ENCODE measurements around the gene RNF157. TPM values are rescaled to one million over a fixed set of nuclear protein-coding genes. Genes with fewer than 3 reads are reported as not detected.

RNF157 gene
- total RNA-seq, 1 experiment from 2014 or later: 11.2 TPM

DNA sequence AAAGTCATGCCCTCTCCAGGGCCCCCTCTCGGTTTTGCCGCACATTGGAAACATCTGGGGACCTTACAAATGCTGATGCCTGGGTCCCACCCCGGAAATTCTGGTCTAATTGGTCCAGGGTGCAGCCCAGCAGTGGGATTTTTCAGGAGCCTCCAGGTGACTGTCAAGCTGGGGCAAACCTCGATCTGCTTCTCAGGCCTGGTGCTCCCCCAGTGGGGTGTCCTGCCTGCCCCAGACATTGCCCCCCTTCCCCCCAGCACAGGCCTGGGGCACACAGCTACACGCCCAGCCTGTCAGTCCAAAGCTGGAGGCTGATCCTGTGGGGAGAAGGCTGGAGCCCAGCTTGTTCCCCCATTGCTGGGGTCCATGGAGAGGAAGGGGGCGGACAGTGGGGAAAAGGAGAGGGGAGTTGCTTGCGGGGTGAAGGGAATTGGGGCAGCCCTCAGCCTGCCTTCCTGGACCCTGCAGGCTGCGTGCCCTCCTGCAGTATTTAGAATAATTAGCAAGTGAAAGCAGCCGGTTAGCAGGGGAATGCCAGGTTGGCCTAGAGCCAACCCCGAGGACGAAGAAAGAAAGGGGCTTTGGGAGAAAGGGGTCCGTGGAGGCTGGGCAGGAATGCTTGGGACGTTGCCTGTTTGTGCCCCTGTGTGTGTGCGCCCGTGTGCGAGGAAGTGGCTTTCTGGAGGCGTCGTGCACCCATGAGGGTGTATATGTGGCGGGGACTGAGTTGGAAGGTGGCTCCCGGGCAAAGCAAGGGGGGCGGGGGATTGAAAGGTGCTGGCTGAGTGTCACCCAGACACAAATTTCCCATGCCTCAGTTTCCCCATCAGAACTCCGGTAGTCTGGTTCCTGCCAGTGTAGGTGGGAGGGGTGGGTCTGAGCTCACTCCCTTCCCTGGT lies 105.1 kb downstream of the RNF157 start (continued):
- TF ChIP-seq, protein P1, sequence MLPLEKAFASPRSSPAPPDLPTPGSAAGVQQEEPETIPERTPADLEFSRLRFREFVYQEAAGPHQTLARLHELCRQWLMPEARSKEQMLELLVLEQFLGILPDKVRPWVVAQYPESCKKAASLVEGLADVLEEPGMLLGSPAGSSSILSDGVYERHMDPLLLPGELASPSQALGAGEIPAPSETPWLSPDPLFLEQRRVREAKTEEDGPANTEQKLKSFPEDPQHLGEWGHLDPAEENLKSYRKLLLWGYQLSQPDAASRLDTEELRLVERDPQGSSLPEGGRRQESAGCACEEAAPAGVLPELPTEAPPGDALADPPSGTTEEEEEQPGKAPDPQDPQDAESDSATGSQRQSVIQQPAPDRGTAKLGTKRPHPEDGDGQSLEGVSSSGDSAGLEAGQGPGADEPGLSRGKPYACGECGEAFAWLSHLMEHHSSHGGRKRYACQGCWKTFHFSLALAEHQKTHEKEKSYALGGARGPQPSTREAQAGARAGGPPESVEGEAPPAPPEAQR (CRISPR knock-in tag; IDR thresholded peaks at IDR 0.05): no peak
- TF ChIP-seq, protein P2, sequence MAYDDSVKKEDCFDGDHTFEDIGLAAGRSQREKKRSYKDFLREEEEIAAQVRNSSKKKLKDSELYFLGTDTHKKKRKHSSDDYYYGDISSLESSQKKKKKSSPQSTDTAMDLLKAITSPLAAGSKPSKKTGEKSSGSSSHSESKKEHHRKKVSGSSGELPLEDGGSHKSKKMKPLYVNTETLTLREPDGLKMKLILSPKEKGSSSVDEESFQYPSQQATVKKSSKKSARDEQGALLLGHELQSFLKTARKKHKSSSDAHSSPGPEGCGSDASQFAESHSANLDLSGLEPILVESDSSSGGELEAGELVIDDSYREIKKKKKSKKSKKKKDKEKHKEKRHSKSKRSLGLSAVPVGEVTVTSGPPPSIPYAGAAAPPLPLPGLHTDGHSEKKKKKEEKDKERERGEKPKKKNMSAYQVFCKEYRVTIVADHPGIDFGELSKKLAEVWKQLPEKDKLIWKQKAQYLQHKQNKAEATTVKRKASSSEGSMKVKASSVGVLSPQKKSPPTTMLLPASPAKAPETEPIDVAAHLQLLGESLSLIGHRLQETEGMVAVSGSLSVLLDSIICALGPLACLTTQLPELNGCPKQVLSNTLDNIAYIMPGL (CRISPR knock-in tag; IDR thresholded peaks at IDR 0.05): no peak
- TF ChIP-seq ELF4 (CRISPR knock-in tag; IDR thresholded peaks at IDR 0.05; ENCODE audit: low read depth): no peak
- TF ChIP-seq, protein P3, sequence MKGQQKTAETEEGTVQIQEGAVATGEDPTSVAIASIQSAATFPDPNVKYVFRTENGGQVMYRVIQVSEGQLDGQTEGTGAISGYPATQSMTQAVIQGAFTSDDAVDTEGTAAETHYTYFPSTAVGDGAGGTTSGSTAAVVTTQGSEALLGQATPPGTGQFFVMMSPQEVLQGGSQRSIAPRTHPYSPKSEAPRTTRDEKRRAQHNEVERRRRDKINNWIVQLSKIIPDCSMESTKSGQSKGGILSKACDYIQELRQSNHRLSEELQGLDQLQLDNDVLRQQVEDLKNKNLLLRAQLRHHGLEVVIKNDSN (CRISPR knock-in tag; IDR thresholded peaks at IDR 0.05): 0 out of 2 replicates have a peak, but pooled peaks have one; percentile 26
- TF ChIP-seq, protein P4, sequence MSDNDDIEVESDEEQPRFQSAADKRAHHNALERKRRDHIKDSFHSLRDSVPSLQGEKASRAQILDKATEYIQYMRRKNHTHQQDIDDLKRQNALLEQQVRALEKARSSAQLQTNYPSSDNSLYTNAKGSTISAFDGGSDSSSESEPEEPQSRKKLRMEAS (CRISPR knock-in tag; IDR thresholded peaks at IDR 0.05): peak; percentile 63
- no peak for TF ChIP-seq ZNF671 (CRISPR knock-in tag; IDR thresholded peaks at IDR 0.05)
- TF ChIP-seq TEAD1 (CRISPR knock-in tag; IDR thresholded peaks at IDR 0.05): peak; percentile 93
- TF ChIP-seq SP1 (CRISPR knock-in tag; conservative IDR thresholded peaks at IDR 0.05): peak; percentile 74; the same call in 1 of the 2 replicates
- no peak for TF ChIP-seq MYBL2 (CRISPR knock-in tag; IDR thresholded peaks at IDR 0.05)

DNA sequence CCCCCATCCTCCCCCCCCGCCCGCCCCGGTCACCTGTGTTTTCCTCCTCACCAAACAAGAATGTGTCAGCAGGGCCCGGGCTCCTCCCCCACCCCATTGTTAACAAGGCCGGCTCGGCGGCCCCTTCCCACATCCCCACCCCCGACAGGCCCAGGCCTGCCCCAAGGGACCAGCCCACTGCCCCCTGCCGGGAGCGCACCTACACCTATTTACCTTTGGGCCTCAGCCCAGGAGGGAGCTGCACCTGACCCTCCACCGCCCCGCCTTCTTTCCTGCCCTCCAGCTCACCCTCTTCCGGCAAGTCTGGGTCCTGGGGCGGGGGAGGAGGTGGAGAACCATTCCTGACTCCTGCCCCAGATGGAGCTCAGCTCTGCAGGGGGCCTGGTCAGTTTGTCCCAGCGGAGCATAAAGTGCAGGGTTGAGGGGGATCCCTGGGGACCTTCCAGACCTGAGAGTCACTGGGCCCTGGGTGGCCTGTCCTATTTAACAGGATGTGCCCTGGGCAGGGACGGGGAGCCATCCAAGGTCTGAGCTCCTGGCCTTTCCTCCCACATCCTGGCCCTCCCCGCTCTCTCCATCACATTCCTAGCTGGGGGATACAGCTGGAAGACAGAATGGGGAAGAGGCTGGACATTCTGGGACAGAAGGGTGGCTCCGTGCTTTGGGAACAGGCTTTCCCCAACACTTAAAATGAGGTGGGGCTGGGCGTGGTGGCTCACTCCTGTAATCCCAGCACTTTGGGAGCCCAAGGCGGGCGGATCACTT lies 107.5 kb downstream of the RNF157 start:
- Mint-ChIP-seq H3K36me3 (no peaks in the 10 kb centered on the region), H3K4me3 (peak overlapping the region; percentile 55), H3K4me1 (peaks cover 63% of the 10 kb centered on the region), H3K9me3 (no peaks in the 10 kb centered on the region), H3K27me3 (ENCODE audit: low read depth) (peaks cover 41% of the 10 kb centered on the region), H3K27ac (peak overlapping the region; percentile 71)
- peak; percentile 30 for ATAC-seq
- CTCF ChIA-PET: interaction anchor here (0.6 to 9.7 kb wide), 25 partner anchors 10 to 390 kb away, joined by 3 to 176 read pairs (median 4); partner anchors contain the start of genes ACOX1, FOXJ1, GALR2 and TEN1
- POLR2A ChIA-PET: interaction anchor here (0.6 to 3.9 kb wide), 7 partner anchors 9 to 353 kb away, joined by 3 to 17 read pairs (median 4); partner anchors contain the start of gene FOXJ1
- peak; percentile 83 for DNase-seq (ENCODE audit: low spot score)
- peak; percentile 61 for TF ChIP-seq SP1 (CRISPR knock-in tag; conservative IDR thresholded peaks at IDR 0.05)
- TF ChIP-seq, protein P5, sequence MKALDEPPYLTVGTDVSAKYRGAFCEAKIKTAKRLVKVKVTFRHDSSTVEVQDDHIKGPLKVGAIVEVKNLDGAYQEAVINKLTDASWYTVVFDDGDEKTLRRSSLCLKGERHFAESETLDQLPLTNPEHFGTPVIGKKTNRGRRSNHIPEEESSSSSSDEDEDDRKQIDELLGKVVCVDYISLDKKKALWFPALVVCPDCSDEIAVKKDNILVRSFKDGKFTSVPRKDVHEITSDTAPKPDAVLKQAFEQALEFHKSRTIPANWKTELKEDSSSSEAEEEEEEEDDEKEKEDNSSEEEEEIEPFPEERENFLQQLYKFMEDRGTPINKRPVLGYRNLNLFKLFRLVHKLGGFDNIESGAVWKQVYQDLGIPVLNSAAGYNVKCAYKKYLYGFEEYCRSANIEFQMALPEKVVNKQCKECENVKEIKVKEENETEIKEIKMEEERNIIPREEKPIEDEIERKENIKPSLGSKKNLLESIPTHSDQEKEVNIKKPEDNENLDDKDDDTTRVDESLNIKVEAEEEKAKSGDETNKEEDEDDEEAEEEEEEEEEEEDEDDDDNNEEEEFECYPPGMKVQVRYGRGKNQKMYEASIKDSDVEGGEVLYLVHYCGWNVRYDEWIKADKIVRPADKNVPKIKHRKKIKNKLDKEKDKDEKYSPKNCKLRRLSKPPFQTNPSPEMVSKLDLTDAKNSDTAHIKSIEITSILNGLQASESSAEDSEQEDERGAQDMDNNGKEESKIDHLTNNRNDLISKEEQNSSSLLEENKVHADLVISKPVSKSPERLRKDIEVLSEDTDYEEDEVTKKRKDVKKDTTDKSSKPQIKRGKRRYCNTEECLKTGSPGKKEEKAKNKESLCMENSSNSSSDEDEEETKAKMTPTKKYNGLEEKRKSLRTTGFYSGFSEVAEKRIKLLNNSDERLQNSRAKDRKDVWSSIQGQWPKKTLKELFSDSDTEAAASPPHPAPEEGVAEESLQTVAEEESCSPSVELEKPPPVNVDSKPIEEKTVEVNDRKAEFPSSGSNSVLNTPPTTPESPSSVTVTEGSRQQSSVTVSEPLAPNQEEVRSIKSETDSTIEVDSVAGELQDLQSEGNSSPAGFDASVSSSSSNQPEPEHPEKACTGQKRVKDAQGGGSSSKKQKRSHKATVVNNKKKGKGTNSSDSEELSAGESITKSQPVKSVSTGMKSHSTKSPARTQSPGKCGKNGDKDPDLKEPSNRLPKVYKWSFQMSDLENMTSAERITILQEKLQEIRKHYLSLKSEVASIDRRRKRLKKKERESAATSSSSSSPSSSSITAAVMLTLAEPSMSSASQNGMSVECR (CRISPR knock-in tag; IDR thresholded peaks at IDR 0.05; ENCODE audit: borderline replicate concordance): no peak
- peak; percentile 83 for TF ChIP-seq FOXK1 (CRISPR knock-in tag; IDR thresholded peaks at IDR 0.05)
- TF ChIP-seq, protein P6, sequence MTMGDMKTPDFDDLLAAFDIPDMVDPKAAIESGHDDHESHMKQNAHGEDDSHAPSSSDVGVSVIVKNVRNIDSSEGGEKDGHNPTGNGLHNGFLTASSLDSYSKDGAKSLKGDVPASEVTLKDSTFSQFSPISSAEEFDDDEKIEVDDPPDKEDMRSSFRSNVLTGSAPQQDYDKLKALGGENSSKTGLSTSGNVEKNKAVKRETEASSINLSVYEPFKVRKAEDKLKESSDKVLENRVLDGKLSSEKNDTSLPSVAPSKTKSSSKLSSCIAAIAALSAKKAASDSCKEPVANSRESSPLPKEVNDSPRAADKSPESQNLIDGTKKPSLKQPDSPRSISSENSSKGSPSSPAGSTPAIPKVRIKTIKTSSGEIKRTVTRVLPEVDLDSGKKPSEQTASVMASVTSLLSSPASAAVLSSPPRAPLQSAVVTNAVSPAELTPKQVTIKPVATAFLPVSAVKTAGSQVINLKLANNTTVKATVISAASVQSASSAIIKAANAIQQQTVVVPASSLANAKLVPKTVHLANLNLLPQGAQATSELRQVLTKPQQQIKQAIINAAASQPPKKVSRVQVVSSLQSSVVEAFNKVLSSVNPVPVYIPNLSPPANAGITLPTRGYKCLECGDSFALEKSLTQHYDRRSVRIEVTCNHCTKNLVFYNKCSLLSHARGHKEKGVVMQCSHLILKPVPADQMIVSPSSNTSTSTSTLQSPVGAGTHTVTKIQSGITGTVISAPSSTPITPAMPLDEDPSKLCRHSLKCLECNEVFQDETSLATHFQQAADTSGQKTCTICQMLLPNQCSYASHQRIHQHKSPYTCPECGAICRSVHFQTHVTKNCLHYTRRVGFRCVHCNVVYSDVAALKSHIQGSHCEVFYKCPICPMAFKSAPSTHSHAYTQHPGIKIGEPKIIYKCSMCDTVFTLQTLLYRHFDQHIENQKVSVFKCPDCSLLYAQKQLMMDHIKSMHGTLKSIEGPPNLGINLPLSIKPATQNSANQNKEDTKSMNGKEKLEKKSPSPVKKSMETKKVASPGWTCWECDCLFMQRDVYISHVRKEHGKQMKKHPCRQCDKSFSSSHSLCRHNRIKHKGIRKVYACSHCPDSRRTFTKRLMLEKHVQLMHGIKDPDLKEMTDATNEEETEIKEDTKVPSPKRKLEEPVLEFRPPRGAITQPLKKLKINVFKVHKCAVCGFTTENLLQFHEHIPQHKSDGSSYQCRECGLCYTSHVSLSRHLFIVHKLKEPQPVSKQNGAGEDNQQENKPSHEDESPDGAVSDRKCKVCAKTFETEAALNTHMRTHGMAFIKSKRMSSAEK (CRISPR knock-in tag; IDR thresholded peaks at IDR 0.05; ENCODE audit: borderline replicate concordance): no peak
- peak; percentile 16; the same call in 1 of the 2 replicates for TF ChIP-seq TP53 (CRISPR knock-in tag; IDR thresholded peaks at IDR 0.05)
- TF ChIP-seq, protein P2 (CRISPR knock-in tag; IDR thresholded peaks at IDR 0.05): no peak
- peak; percentile 35; the same call in 1 of the 2 replicates for TF ChIP-seq FOXP1 (CRISPR knock-in tag; IDR thresholded peaks at IDR 0.05; ENCODE audit: borderline replicate concordance)
- TF ChIP-seq, protein P7, sequence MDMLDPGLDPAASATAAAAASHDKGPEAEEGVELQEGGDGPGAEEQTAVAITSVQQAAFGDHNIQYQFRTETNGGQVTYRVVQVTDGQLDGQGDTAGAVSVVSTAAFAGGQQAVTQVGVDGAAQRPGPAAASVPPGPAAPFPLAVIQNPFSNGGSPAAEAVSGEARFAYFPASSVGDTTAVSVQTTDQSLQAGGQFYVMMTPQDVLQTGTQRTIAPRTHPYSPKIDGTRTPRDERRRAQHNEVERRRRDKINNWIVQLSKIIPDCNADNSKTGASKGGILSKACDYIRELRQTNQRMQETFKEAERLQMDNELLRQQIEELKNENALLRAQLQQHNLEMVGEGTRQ (CRISPR knock-in tag; IDR thresholded peaks at IDR 0.05): peak; percentile 67
- no peak for TF ChIP-seq PRRX2 (CRISPR knock-in tag; IDR thresholded peaks at IDR 0.05)
